Embryonic facial prominence (tissue), 1 donor: ENCODE results near the gene NKPD1.

Experiments used
- DNase-seq: peaks from one replicate; pipeline ENCODE4 v3.0.0-alpha.2; 2016; ENCODE audit errors: extremely low spot score

Gene NKPD1

DNA sequence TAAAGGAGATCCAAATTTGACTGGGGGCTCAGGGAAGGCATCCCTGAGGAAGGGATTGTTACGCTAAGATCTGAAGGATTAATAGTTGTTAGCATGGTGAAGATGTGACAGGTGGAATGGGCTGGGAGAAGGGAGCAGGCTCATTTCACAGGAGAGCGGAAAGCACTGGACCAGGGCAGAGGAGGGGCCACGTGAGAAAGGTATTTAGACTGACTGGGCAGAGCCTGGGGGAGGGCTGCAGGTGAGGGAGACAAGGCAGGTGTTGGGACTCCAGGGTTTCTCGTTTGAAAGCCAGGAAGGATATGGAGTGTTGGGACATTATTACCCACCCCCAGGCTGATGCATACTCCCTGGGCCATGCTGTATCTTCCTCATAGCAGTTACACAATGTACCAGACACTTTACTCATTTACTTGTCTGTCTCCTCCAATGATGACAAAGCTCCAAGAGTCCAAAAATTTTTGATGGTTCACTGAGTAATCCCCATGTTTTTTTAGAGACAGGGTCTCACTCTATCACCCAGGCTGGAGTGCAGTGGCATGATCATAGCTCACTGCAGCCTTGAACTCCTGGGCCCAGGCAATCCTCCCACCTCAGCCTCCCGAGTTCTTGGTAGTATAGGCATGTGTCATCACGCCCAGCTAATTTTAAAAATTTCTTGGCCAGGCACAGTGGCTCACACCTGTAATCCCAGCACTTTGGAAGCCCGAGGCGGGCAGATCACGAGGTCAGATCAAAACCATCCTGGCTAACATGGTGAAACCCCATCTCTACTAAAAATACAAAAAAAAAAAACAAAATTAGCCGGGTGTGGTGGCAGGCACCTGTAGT, 14.9 kb upstream of the NKPD1 start:
- no peak for DNase-seq

DNA sequence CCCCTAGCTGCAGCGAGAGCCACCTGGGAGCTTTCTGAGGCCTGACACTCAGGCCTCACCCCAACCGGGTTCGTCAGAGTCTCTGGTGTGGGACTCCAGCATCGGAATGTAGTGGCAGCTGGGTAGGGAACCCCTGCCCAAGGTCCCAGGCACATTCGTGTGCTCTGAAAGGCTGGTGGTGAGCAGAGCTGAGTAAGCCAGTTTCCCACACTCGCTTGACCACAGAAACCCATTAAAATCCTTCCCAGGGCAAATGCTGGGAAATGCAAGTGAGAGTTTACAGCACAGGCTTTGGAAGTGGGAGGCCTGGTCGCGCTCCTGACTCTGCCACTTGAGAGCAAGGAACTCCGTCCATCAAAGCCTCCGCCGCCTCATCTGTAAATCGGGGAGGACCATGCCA, 13.0 kb upstream of the NKPD1 start:
- DNase-seq, result no peak

DNA sequence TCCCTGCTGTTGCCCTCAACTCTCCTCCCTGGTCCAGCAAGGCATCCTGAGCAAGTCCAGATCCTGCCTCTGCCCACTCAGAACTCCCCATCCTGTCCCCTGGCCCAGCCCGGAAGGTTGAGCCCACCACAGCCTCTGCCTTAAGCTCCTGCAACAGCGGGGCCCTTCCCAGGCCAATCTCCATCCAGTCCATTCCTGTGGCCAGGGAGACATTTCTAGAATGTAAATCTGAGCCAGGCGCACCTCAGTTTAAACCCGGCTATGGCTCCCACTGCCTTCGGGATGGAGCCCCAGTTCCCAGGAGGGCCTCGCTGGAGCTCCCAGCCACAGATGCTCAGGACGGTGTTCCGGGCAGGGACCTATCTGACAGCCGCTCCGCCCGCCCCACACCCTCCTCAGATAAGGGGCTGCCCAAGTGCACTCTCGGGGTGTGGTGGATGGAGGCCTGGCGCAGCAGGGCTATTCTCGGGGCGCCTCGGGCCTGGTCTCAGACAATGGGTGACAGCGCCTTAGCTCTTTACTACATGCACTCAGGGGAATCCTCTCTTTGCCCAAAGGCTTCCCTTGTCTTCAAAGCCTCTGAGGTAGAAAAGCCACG, 11.9 kb upstream of the NKPD1 start:
- no peak for DNase-seq

DNA sequence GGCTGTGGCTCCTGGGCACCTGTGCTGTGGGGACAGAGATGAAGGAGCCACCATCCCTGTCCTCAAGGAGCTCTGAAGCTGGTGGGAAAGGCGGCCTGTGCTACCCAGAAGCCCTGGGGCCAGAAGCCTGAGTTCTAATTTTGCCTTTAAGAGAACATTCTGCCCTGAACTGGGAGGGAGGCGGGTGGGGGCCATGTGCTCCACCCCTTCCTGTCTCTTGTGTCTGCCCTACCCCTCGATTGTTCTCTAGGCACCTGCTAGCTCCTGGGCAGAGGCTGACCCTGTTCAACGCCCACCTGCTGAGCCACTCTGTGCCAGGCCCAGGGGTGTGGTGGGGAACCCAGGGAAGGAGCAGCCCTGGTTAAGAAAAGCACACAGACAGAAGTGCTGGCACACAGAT, 11.4 kb upstream of the NKPD1 start:
- no peak for DNase-seq

DNA sequence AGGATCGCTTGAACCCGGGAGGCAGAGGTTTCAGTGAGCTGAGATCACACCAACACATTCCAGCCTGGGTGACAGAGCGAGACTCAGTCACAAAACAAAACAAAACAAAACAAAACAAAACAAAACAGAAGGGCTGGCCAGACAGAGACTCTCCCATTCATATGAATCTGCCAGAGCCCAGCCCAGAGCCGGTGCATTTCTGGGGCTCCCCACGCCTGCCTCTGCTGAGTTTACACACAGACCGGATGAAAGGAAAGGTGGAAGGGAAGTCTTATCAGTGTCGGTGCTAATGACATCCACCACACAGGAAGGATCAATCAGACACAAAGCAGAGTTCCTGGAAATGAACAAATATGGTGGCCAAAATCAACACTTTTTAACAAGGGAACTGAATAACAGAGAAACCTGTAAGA, 10.4 kb upstream of the NKPD1 start:
- DNase-seq, result no peak

DNA sequence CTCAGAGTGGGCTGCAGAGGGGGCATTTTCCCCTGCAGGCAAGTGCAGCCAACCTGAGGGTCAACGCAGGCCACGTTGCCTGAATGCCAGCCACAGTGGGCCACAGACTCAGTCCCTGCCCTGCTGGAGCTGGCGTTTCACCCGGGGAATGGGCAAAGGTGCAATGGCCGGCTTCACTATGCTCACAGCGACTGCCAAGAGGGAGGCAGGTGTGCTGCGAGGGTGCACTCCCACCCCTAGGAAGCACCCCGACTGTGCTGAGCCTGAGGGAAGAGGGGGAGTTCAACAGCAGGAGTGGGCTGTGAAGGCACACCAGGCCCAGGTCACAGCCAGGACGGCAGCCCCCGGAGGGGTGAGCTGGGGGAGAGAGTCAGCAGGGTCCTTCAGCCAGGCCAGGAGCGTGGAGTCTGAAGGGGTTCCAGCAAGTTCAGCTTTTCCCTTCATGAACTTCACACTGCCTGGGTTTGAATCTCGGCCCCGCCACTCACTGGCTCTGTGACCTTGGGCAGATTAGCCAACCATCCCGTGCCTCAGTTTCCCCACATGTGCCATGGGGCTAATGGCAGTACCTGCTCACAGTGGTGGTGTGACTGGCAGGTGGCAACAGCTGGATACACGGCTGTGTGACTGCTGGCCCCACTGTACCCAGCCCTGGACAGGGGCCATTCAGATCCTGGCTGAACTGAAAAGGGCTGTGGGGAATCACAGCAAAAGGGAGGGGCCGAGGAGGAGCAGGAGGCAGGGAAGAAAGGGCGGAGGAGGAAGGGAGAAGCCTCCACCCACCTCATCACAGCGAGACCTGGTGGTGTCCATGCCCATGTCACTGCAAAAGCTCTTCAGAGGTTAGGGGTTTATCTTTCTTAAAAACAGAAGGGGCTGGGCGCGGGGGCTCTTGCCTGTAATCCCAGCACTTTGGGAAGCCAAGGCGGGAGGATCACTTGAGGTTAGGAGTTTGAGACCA, 9.6 kb upstream of the NKPD1 start:
- no peak for DNase-seq

DNA sequence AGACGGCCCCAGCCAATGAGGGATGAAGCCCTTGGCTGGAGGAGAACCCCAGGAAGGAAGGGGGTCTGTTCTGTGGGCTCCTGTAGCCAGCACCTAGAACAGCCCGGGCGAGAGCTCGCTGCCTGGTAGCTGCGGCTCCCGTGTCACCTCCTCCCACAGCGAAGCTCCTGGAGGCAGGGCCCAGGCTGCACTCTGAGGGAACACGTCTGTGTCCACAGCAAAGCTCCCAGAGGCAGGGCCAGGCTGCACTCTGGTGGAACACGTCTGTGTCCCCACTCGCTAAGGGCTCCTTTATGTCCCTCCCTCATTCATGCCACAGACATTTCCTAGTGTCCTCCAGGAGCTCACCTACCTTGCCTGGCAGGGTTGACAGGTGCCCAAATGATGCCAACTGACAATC, 8.8 kb upstream of the NKPD1 start:
- DNase-seq, result no peak

DNA sequence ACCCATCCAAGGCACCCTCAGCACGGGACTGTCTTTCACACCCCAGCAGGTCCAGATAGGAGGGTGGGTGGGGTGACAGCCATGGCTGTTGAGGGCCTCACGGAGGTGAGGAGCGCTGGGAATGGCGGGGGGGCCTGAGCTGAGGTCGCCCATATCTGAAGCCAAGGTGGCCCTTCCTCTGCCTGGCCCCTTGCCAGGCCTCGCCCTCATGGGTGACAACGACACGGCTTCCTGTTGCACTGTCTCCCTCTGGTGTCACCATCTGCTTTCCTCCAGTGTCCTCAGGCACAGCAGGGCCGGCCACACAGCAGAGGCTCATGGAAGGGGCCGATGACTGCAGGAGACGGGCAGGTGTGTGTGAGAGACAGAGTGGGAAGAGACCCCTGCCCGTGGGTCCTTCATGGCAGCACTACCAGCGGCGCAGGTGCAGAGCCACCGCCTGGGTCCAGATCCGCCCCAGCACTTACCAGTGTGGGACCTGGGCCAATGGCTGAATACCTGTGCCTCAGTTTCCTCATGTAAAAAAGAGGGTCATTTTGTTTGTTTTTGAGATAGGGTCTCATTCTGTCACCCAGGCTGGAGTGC, 8.1 kb upstream of the NKPD1 start:
- no peak for DNase-seq

DNA sequence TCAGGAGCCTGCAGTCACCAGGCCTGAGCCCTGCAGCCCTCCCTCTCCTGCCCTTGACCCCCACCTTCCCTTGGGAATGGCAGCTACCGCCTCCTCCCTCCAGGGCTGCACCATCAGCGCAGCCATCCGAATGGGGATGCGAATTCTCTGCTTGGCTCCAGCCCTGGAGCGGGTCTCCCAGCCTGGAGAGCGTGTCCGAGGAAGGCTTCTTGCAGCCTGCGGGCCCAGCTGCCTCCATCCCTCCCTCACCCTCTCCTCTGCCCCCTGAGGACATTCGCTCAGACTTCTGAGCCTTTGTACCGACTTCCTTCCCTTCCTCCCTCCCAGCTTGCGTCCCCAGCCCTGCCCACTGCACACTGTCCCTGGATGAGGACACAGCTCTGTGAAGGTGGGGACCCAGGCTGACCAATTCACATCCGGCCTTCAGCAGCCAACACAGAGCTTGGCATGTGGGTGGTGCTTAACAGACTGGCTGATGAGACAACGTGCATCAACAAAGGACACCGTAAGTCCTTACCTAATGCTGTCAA, 6.0 kb upstream of the NKPD1 start:
- no peak for DNase-seq

DNA sequence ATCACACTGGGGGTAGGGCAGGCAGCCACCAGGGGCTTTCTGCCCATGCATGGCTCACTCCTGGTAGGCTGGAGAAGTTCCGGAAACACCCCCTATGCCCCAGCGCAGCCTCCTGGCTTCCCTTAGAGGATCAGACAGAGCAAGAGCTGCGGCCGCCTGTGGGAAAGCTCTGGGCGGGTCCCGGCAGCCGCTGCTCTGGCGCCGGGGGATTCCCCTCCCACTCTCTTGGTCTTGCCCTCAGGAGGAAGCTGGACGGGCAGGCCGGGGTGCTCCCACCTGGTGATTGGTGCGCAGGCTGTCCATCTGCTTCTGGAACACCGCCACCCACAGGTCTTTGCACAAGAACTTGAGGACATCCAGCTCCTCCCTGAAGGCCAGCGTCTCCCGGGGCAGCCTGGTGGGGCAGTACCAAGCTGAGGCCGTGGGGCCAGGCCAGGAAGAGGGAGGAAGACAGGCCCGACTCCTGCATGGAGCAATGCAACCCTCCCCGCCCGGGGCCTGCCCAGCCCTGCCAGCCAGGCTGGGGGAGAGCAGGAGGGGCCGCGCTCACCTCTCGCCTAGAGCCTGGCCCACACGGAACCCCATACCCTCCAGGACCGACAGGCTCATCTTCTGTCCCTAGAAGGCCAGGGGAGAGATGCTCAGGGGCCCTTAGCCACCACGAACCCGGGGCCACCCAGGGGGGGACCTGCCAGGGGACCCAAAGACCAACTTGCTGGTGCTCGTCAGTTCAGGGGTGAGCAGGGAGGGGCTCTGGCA, 4.0 kb upstream of the NKPD1 start:
- no peak for DNase-seq

DNA sequence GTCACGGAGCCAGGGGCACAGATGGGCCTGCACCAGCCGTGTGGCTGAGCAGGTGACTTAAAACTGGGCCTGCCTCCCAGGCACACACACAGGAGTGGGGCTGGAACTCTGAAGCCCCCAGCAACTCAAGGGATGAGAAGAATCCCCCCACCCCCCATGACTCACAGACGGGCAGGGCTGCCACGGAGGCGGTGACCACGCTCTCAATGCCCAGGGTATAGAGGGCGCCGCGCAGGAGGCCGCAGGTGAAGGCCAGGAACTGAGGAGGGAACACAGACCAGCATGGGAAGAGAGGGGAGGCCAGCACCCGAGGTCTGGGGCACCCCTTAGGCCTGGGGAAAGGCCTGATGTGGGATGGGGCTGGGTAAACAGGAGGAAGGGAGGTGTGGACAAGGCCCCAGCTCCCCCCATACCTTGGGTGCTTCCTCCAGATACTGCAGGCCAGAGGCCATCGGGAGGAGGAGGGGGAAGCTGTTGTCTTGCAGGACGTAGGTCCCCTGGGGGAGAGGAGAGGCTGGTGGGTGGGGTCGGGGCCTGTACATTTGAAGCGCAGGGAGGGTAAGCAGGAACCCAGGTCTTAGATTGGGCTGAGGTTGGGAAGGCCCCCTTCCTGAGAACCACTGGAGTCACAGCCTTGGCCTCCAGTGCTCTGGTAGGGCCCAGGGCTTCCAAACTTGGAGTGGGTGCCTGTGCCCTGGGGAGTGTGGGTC, 3.1 kb upstream of the NKPD1 start:
- DNase-seq, result no peak

DNA sequence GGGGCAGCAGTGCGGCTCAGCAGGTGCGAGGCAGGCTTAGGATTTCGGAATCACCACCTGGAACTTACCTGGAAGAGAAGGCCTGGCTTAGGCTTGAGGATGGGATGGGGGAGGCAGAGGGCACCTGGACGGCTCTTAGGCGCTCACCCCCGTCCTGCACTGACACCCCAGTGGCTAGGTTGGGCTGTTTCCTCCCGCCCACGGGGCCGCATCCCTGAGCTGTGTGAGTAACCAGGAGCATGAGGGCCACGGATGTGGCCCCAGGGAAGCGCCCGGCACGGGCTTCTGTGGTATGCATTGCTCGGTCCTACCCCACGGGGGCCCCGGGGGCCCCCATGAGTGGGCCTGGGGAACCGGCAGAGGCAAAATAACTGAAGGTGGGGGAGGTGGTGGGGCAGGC, 2.4 kb upstream of the NKPD1 start:
- no peak for DNase-seq

DNA sequence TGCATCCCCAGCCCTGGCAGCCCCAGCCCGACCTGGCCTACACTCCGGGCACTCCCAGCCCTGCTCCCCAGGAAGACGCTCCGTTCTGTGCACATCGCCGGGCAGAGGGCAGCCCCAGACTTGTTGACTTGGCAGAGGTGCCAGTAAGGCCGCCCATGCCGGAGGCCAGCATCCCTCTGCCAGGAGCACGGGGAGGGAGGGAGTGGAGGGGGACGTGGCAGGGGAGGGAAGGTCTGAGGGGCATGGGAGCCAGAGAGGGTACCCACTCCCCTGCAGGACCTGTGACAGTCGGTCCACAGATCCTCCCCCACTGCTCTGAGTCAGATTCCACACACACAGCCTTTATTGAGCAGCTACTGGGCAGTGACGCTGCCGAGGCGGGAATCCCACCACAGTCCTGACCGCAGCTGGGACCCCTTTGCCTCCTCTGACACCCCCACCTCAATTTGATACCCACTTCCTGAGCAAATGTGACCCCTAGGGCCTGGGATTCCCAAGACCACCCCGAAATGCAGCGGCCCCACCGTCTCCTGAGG, 1.9 kb upstream of the NKPD1 start:
- no peak for DNase-seq

DNA sequence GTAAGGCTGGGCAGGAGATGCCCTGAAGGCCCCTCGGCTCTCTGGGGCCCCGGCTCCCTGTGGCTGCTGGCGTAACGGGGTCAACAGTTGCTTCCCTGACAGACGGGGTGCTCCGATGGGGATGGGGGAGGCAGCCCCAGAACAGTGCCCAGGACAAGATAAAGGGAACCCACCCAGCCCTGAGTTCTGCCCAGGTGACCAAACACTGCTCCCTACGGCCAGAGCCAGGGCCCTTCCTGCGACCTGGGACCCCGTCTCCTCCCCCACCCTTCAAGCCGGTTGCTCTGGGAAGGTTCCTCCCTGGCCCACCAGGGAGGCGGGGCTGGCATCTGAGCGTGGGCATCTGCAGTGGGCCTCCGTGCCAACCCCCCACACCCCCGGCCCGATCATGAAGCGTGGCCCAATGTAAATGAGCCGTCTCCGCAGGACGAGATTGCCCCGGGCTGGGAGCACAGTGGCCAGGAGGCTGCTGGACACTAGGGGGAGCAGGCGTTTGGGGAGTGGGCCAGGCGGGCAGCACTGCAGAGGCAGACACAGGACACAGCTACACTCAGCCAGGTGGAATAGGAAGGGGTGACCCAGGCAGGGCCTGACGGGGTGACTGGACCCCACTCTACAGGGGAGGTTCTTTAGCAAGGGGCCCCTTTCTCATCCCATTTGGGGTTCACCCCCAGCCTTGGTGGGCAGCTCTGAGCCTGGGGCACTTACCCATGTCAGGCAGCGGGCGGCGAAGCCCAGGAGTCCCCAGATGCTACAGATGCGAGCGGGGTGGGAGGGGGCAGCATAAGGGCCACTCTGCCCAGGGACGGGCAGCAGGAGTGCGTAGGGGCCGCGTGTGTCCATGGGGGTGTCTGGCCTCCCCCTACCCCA, 1.2 kb upstream of the NKPD1 start:
- DNase-seq, result no peak

DNA sequence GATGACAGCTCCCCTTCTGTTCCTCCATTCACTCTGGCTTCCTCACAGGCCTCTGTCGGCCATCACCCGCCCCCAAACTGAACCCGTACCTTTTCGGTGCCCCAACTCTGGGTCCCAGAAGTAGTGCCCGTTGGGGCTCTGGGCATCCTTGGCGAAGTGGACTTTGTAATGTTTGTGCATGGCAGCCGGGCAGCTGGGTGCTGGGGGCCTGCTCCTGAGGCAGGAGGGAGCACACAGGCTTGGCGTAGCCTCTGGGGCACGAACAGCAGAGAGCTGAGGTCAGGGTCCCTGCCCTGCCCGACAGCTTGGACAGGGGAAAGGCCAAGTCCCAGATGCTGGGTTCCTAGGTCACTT, 834 bp downstream of the NKPD1 start:
- no peak for DNase-seq

DNA sequence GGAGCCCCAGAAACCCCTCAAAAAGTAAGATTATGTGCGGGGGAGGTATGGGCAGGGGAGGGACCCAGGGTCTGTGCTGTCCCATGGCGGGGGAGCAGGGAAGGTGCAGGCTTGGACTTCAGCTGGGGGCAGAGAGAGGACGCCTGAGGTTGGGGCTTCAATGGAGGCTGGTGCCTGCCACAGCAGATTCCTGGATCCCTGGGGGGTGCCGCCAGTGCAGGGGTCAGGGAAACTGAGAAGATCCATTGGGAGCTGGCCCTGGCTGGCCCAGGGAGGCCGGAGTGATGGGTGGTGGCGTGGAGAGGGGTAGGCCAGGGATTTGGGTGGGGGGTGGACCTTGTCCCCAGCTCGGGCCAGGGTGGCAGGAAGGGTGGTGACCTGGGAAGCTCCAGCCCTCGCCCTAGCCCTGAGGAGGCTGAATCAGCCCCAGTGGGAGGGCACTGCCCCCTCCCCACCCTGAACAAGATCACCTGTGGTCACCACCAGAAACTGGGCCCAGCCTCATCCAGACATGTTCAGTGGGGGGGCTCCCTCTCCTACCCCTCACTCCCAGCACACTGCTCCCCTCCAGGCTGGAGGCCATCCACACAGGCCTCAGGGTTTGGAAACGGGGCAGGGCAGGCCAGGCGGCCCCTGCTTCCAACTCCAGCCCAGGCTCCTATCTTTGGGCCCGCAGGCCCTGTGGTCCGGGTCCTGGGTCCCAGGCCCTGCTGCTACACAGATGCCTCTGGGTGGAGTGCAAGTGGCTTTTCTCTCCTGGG, 1.4 kb downstream of the NKPD1 start:
- no peak for DNase-seq

DNA sequence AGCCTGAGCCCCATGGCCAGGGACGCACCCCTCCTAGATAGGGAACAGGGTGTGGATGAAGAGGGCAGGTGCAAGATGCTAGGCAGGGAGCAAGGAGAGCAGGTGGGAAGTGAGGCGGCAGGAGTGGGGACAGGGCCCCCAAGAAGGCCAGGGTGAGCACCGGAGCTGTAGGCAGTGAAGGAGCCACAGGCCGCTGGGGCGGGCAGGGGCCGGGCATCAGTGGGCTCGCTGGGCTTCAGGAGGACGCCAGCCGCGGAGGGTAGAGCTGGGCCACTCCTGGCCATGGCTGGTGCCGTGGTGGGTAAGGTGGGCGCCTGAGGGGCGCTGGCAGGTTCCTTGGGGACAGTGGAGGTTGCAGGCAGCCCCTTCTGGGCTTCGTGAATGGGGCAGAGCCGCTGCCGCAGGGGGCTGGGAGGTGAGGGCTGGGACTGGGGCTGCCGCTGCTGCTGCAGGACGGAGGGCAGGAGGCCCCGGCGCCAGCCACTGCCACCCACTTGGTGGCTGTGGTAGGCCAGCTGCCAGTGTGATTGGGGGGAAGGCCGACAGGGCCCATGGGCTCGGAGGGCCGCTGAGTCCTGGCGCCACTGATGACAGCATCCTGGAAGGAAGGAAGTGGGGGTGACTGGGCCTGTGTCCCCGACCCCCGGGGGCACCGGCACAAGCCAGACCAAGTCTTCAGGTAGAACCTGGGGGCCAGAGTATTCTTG, 2.1 kb downstream of the NKPD1 start:
- DNase-seq, result no peak

DNA sequence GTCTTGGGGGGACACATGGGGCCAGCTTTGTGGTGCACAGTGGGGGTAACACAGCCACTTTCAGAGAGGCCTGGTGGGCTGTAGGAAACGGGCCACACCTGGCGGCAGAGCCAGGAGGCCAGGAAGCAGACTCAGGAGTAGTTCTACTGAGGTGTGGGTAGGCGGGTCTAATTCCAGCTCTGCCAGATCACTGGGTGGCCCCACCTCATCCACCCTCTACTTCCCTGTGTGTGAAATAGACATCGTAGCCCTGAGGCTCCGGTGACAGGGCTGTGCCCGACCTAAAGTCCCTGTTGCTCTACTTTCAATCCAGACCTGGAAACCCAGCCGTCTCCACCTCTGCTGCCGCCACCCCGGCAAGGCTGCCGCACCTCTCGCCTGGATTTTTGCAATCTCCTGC, 4.0 kb downstream of the NKPD1 start:
- no peak for DNase-seq
